Measurements from ENCODE around the gene EEF2KMT.
"Not testable (repeated sequence)": the region's sequence is repeated elsewhere in the genome, so short reads cannot be mapped to it uniquely, and the experiment has no call there.

DNA sequence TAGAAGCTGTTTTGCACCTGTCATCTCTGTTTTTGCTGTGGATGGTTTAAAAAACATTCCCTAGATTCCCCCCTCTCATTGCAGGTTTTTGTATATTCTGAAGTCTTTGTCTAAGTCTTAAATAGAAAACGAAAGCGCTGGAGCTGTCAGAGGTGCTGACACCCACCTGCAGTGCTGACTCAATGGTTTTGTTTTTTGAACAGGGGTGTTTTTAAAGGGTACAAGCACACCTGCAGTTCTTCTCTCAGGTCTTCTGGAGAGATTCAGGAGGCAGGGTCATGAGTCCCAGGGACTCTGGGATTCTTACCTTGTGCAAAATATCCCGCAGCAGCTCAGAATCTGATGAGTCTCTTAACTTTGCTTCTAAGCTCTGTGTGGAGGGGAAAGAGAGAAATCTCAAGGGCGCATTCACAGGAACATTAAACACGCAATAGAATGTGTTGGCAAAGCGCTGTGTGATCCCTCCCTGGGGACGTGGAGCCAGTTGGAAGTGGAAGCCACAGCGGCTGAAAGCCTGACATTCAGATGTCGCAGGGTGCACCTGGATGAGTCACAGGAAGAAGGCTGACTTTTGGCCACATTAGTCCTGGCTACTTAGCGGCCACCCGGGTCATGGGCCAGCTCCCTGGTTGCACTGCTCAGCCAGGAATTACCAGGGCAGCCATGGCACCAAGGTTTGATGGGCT lies 2.3 kb downstream of the EEF2KMT start:
- TF ChIP-seq HNRNPK (IDR thresholded peaks at IDR 0.05; ENCODE audit: low read depth, low read length, poor library complexity, severe bottlenecking); ZNF354B (CRISPR knock-in tag; IDR thresholded peaks at IDR 0.05); EZH2 (IDR thresholded peaks at IDR 0.05; ENCODE audit: borderline replicate concordance, low read depth, low read length); TAF1 (IDR thresholded peaks at IDR 0.05; ENCODE audit: control insufficient read depth, extremely low read depth, insufficient read depth, low read length, severe bottlenecking): not testable (repeated sequence)

All from K562 (cell line).